Keratinocyte (primary cell): Measurements from ENCODE around the gene CGREF1. TPM values are rescaled to one million over a fixed set of nuclear protein-coding genes. Genes with fewer than 3 reads are reported as not detected.

Experiments used
- DNase-seq: peaks from one replicate; pipeline ENCODE4 v3.0.0-alpha.2; 2011; ENCODE audit warnings: low read depth, missing footprints, low spot score
- FAIRE-seq: peaks from 2 replicates; lab custom pipeline; 2011; peaks lifted over from hg19 to GRCh38; lab: Jason Lieb, UNC
- H2AFZ ChIP-seq: 2 replicates; pipeline ENCODE4 v1.6.0; 2012; ENCODE audit warnings: low read length, control low read depth, inconsistent platforms; ENCODE audit not compliant: control insufficient read depth
- H3K27ac ChIP-seq: 2 replicates; pipeline ENCODE4 v1.5.1; 2011; ENCODE audit warnings: low read length; ENCODE audit not compliant: control insufficient read depth, insufficient read depth
- H3K27me3 ChIP-seq: 3 replicates; pipeline ENCODE4 v1.6.0; 2011; ENCODE audit warnings: low read length; ENCODE audit not compliant: control insufficient read depth, insufficient read depth; ENCODE audit errors: extremely low read depth
- H3K36me3 ChIP-seq, 2 experiments: 2 replicates in 1 of 2; 3 replicates in 1 of 2; pipeline ENCODE4 v1.5.1; 2011; ENCODE audit warnings: low read length in 2 of 2, mild to moderate bottlenecking in 1 of 2; ENCODE audit not compliant: control insufficient read depth in 2 of 2, insufficient read depth in 2 of 2; ENCODE audit errors: extremely low read depth in 1 of 2
- H3K4me1 ChIP-seq: 3 replicates; pipeline ENCODE4 v1.5.1; 2011; ENCODE audit warnings: low read length; ENCODE audit not compliant: control insufficient read depth, insufficient read depth; ENCODE audit errors: extremely low read depth
- H3K4me2 ChIP-seq: 3 replicates; pipeline ENCODE4 v1.6.0; 2011; ENCODE audit warnings: low read depth, low read length; ENCODE audit not compliant: control insufficient read depth, insufficient read depth; ENCODE audit errors: extremely low read depth
- H3K4me3 ChIP-seq, 3 experiments: fragments of 200-600 bp in 1 of 3; sonication (generic) in 1 of 3; 2 replicates in 2 of 3; 3 replicates in 1 of 3; pipeline ENCODE4 v1.5.1; 2011 to 2016; ENCODE audit warnings: low read length in 3 of 3, mild to moderate bottlenecking in 3 of 3, control low read depth in 2 of 3, inconsistent platforms in 1 of 3, low read depth in 1 of 3, mixed read lengths in 1 of 3, mixed run types in 1 of 3, moderate library complexity in 1 of 3; ENCODE audit not compliant: control insufficient read depth in 2 of 3, insufficient read depth in 2 of 3; ENCODE audit errors: extremely low read depth in 1 of 3
- H3K79me2 ChIP-seq: 2 replicates; pipeline ENCODE4 v1.6.0; 2012; ENCODE audit warnings: low read length; ENCODE audit not compliant: control insufficient read depth, insufficient read depth
- H3K9ac ChIP-seq: 3 replicates; pipeline ENCODE4 v1.6.0; 2011; ENCODE audit warnings: low read length; ENCODE audit not compliant: control insufficient read depth, insufficient read depth; ENCODE audit errors: extremely low read depth
- H3K9me1 ChIP-seq: 3 replicates; pipeline ENCODE4 v1.6.0; 2011; ENCODE audit warnings: low read length; ENCODE audit not compliant: control insufficient read depth, insufficient read depth; ENCODE audit errors: extremely low read depth
- H3K9me3 ChIP-seq: 2 replicates; pipeline ENCODE4 v1.5.1; 2012; ENCODE audit warnings: low read depth, low read length; ENCODE audit not compliant: control insufficient read depth
- H4K20me1 ChIP-seq: 3 replicates; pipeline ENCODE4 v1.6.0; 2011; ENCODE audit warnings: low read length; ENCODE audit not compliant: control insufficient read depth, insufficient read depth; ENCODE audit errors: extremely low read depth
- CTCF ChIP-seq, 3 experiments: IDR thresholded peaks in 1 of 3; conservative IDR thresholded peaks in 1 of 3; optimal IDR thresholded peaks in 1 of 3; 2 replicates in 2 of 3; 3 replicates in 1 of 3; pipeline versions ENCODE3 to v1.5.1; 2011; ENCODE audit warnings: low read length in 3 of 3, mild to moderate bottlenecking in 3 of 3, moderate library complexity in 2 of 3, control low read depth in 1 of 3, inconsistent platforms in 1 of 3; ENCODE audit not compliant: insufficient read depth in 2 of 3; ENCODE audit errors: extremely low read depth in 1 of 3
- EZH2 ChIP-seq: IDR thresholded peaks from one replicate; pipeline ENCODE4 v1.6.1; 2012; ENCODE audit warnings: inconsistent platforms, mild to moderate bottlenecking, low read length, moderate library complexity
- dilution Hi-C: fragments of 300-500 bp; cut with MboI; formaldehyde crosslinking; loops from one replicate; pipeline ENCODE4 v1.7.0; 2020; ENCODE audit warnings: low sequenced_read_pairs; ENCODE audit not compliant: extremely low pct_ligation_motif_present
- polyA plus RNA-seq, 5 experiments: library from polyadenylated mRNA; depleted of rRNA in 3 of 5; stranded (reverse) in 3 of 5; stranded (forward) in 1 of 5; unstranded in 1 of 5; fragments of >200 nt; gene quantifications; 1 replicate in 1 of 5; 2 replicates in 3 of 5; 3 replicates in 1 of 5; pipeline versions ENCODE4 v1.2.1 to v1.2.3, GENCODE V29; 2011 to 2012; ENCODE audit warnings: missing spikeins in 2 of 5, low read depth in 1 of 5, low replicate concordance in 1 of 5

The CGREF1 gene
- polyA plus RNA-seq, 1 donor (not counting 4 experiments of a cell fraction or from before 2014, with no cell fraction given), result 1.3 TPM

GRCh38 chr2:27139310-27139709, 20.4 kb upstream of the CGREF1 start, which contains the start of gene PRR30:
Gene PRR30 (minus strand): TSS chr2:27139410. CDS start chr2:27138329, 1,081 bp downstream.
- DNase-seq (no peak), FAIRE-seq (no peak)
- H3K27me3 ChIP-seq, result no peaks in the 10 kb centered on the region
- H3K4me2 ChIP-seq, result no peak within 1 kb of the TSS
- H3K9me3 ChIP-seq, result no peaks in the 10 kb centered on the region
- no peaks in the 10 kb centered on the region for H3K36me3 ChIP-seq
- no peaks in the 10 kb centered on the region for H4K20me1 ChIP-seq
- H3K27ac ChIP-seq, result no peak within 1 kb of the TSS
- no peak within 1 kb of the TSS for H3K4me3 ChIP-seq
- H3K9ac ChIP-seq, result no peak within 1 kb of the TSS
- dilution Hi-C loops, result no loop called here
- H2AFZ ChIP-seq, result no peak within 1 kb of the TSS
- TF ChIP-seq EZH2 (no peak), CTCF (optimal IDR thresholded peaks at IDR 0.05 in 1 of 3, IDR thresholded peaks at IDR 0.05 in 1 of 3, conservative IDR thresholded peaks at IDR 0.05 in 1 of 3; ENCODE audit: extremely low read depth in 1 of 3, insufficient read depth in 2 of 3, low read length in 3 of 3) (no peak)
- no peaks in the 10 kb centered on the region for H3K79me2 ChIP-seq
- H3K9me1 ChIP-seq, result no peaks in the 10 kb centered on the region
- H3K4me1 ChIP-seq, result no peaks in the 10 kb centered on the region

- dilution Hi-C loops, result no loop called here
- peaks cover 5% of the 10 kb centered on the region for H3K4me1 ChIP-seq
- H3K9ac ChIP-seq, result no peak overlapping the region
- no peaks in the 10 kb centered on the region for H4K20me1 ChIP-seq
- peaks cover 12% of the 10 kb centered on the region for H3K79me2 ChIP-seq
- no peak overlapping the region for H3K27ac ChIP-seq
- H3K36me3 ChIP-seq, result peaks cover 0 to under 1% of the 10 kb centered on the region in 2 experiments
- no peak overlapping the region for H3K4me2 ChIP-seq
- no peak overlapping the region for H2AFZ ChIP-seq
- no peaks in the 10 kb centered on the region for H3K9me3 ChIP-seq
- DNase-seq, result no peak
- no peaks in the 10 kb centered on the region for H3K9me1 ChIP-seq
- no peaks in the 10 kb centered on the region for H3K27me3 ChIP-seq
- no peak for TF ChIP-seq EZH2
- TF ChIP-seq CTCF (optimal IDR thresholded peaks at IDR 0.05 in 1 of 3, IDR thresholded peaks at IDR 0.05 in 1 of 3, conservative IDR thresholded peaks at IDR 0.05 in 1 of 3; ENCODE audit: extremely low read depth in 1 of 3, insufficient read depth in 2 of 3, low read length in 3 of 3), result no peak
- FAIRE-seq, result no peak
- H3K4me3 ChIP-seq, result no peak overlapping the region
These were observed 19.2 kb upstream of the CGREF1 start for GRCh38 chr2:27138111-27138510.
